Globus pallidus (tissue), 1 donor: Measurements from ENCODE around the gene TNKS2.
"Not testable (repeated sequence)": the region's sequence is repeated elsewhere in the genome, so short reads cannot be mapped to it uniquely, and the experiment has no call there.

Experiments used
- DNase-seq: peaks from one replicate; pipeline ENCODE4 v3.0.0-alpha.2; 2015; ENCODE audit warnings: low spot score

The TNKS2 gene

DNA sequence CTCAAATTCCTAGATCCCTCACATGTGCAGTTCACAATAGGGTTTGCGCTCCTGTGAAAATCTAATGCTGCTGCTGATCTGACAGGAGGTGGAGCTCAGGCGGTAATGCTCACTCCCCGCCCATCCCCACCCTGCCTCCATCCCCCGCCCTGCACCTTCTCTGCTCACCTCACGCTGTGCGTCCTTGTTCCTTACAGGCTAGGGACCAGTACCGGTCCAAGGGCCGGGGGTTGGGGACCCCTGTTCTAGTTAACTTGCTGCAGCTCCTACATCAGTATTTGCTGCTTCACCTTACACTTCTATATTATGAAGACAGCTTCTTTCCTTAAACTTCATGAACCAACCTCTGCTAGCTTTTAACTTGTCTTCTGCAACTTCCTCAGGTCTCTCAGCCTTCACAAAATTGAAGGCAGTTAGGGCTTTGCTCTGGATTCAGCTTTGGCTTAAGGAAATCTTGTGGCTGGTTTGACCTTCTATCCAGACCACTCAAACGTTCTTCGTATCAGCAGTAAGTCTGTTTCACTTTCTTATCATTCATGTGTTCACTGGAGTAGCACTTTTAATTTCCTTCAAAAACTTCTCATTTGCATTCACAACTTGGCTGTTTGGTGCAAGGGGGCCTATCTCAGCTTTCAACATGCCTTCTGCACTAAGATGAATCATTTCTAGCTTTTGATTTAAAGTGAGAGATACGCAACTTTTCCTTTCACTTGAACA, 1.7 kb upstream of the TNKS2 start:
- DNase-seq: peak; percentile 22

DNA sequence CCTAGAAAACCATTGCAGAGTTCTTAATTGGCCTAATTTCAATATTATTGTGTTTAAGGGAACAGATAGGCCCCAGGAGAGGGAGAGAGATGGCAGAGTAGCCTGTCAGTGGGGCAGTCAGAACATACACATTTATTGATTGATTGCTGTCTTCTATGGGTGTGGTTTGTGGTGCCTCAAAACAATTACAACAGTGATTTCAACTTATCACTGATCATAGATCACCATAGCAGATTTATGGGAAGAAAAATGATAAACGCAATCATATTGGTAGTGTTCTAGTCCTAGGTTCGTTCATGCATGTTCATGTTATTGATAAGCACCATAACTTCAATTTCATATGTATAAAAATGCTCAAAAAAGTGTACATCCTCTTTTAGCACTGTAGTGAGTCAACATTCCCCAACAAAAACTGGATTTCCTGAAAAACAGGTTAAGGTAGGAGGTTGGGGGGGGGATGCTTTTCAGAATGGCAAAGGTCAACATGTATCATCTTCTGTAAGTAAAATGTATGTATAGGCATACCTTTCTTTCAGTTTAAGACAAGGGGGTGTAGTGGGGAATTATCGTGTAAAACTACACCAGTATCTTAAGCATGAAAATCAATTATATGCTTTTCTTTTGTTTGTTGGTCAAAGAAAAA, 1.1 kb upstream of the TNKS2 start:
- DNase-seq: peak; percentile 10

DNA sequence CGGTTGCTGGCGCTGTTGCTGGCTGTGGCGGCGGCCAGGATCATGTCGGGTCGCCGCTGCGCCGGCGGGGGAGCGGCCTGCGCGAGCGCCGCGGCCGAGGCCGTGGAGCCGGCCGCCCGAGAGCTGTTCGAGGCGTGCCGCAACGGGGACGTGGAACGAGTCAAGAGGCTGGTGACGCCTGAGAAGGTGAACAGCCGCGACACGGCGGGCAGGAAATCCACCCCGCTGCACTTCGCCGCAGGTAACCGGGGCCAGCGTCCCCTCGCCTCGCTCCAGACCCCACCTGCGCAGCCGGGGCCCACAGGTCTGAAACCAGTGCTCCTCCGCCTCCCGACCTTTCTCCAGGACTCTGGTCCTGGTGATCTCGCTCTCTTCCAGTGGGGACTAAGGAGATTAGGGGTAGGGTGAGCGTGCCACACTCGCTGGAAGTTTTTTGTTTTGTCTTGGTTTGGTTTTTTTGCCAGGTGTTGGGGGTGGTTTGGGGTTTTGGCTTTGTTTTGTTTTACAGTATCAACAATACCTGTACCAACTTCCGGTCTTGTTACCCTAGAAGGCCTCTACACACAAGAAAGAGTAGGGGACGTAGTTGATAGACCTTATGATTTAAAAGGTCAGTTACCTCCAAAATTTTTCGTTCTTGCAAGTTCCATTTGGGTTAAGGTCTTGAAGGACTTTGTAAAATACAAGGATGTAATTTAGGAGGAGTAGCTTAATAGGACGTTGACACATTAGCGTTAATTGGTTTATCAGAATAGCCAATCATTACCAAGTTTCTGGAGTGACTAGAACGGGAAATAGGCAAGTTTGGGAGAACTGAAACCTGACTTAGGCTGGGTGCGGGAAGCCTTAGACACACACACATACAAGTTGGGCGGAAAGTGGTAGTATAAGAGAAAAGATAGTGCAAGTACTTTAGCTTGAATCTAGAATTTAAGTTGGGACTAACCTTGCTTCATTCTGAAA, 704 bp downstream of the TNKS2 start:
- peak; percentile 45 for DNase-seq

DNA sequence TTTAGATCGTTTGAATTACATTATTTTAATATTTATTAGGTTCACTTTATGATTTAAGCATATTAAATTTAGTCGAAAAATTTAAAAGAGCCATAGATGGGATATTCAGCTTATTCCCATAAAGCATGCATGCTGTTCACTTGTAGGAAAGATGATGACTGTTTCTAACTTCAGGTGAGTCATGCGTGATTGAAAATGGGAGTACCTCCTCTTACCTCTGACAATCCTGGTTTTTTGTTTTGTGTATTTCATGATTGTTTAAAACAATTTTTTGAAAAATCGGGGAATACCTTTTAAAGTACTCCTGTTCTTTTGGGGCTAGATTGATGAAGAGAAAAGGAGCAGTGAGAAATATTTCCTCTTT, 1.4 kb downstream of the TNKS2 start:
- DNase-seq: no peak

DNA sequence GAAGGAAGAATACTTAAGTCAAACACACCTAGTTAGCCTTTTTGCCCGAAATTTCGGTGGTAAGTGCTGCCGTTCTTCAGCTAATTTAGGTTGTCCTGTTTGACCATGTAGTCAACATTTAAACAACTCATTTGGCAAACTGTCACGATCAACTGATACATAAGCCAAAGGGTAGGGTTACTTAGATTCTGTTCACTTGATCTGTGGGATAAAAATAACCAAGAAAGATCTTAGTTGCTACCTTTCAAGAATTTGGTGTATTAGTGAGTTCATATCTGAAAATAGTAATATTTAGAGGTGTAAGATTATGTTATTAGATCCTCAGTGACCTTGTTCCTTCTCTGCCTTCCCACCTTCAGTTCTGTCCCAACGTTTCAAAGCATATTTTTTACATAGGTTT, 2.0 kb downstream of the TNKS2 start:
- no peak for DNase-seq

DNA sequence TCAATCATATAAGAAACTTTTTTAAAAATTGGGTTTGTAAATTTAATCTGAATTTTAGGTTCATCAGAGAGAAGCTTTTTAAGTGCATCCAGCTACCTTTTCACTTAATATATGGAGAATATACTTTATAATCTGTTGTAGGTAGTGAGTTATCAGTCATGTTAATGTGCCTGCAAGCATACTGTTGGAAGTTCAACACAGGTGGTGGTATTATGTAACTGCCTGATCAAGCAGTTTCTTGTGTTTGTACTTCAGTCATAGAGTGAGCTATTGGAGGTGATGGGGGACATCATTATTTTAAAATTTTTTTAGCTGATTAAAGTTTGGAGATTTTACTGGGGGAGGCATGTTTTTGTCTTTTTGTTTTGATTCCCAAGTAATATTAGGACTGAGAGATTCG, 2.5 kb downstream of the TNKS2 start:
- no peak for DNase-seq

DNA sequence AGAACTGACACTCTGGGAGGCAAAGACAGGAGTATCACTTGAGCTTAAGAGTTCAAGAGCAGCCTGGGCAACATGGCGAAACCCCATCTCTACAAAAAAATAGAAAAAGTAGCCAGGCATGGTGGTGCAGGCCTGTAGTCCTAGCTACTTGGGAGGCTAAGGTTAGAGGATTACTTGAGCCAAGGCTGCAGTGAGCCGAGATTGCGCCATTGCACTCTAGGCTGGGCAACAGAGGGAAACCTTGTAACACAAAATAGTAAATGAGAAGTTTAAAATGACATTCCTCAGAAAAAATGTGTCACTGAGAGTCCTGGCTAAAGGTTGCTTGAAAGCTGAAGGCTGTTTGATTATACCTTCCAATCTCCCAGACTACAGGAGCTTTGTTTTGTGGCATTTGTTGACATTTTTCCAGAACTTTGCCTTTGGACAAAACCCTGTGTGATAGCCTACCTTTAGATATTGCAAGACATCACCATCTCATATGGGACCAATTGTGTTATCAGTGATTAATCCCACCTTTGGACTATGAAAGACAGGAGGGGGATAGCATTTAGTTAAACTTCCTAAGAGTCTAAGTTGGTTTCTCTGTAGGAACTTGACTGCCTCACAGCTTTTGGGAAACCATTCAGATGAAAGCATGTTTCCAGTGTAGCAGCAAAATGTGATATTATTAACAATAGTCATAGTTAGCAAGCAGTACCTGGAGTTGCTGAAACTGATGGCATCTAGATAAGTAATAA, 5.3 kb downstream of the TNKS2 start:
- no peak for DNase-seq

DNA sequence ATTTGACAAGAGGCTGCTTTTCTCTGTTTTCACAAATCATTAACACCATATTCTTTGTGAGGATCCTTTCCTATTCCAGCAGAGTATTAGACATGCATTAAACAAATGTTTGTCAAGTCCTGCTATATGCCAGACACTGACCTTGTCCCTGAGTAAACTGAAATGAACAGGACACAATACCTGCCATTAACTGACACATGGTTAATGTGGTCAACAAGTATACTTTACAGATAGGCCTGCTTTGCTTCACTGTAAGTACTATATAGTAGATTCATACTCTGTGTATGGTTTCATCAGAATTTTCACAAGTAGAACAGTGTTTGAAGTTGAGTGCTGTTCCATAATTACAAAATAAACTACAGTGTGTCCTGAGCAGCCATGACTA, 5.9 kb downstream of the TNKS2 start:
- no peak for DNase-seq

DNA sequence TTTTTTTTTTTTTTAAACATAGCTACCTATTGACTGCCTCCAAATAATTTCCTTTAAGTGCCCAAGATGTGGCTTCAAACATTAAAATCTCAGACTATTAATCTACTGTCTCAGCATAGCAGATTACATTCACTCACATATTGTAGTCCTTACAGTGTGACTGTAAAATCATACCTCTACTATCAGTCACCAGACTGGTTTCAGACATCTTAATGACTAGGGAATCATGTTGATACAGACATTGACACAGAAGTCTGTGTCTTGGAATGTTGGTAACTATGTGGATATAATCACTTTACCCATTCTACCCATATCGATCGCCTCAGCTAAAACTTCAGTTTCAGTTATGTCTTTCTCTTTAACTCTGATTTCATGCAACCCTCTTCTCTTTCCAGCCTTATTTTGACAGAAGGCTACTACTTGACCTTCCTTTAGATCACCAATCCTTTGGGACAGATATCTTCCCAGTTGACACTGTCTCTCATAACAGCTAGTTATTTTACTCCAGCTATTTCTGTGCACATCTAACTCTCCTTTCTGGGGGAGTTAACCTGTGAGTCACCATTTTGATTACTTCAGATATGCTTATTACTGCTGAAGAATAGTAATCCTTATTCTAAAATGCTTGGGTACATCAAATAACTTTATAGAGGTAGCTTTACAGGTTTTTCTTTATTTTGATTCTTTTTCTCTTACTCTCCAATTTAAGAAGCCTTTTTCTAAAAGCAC, 7.0 kb downstream of the TNKS2 start:
- DNase-seq: no peak

DNA sequence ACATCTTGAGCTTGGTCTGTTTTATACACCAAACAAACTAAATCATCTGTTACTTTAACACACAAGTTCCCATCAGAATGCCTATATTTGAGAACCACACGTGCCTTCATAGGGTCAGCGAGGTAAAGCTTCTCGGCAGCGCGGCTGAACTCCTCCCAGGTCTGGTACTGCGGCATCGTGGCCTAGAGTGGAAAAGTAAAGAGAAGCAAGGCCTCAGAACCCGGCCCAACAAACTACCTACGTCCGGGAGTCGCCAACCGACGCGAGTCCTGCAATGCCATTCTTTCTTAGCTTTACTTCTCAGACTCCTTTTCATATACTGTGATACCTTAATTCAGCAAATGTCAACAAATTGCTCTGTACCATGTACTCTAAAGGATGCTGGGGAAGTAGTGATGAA, 9.0 kb downstream of the TNKS2 start:
- DNase-seq: not testable (repeated sequence)

DNA sequence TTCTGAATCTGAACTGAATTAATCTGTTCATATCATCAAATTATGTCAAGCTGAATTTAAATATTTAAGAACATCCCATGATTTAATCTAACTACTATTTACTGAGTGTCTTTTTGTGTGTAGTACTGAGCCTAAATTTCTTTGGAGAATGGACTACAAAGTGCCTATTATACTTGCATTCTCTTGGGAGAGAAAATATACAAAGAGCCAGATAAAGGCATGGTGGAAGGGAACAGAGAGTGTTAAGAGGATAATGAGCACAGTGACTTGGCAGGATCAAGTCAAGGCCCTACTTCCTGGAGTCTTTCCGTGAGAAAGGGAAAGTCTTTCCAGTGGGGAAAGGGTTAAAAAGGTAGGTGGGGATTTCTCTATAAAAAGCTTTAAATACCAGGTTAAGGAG, 15.0 kb downstream of the TNKS2 start:
- no peak for DNase-seq

DNA sequence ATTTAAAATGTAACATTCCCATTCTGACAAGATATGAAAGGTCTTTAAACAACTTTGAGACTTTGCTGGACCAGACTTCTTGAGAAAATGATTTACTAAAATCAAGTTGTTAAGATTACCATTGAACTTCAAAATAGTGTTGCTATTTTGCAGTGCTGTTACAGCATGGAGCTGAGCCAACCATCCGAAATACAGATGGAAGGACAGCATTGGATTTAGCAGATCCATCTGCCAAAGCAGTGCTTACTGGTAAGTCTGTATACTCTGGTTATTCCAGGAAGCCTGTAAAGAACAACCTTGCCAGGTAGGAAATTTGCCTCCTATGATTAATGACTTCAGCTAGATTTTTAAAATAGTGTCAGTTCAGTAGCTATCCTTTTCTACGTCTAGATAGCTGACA, 18.8 kb downstream of the TNKS2 start:
- no peak for DNase-seq

DNA sequence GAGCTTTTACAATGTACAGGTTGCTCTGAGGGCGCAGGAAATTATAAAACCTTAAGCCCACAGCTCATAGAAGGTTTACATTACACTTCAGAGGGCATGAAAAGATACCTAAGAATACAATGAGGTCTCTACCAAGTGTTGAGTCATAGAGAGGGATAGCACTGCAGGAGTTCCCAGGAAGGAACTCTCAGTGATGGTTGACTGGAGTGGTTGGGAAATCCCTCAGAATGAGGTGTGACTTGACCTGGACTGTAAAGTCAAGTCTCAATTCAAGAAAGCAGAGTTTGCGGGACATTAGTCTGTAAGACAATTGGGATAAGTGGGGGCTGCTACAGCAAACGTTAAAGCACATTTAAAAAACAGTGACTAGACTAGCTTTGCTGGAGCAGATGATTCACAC, 21.9 kb downstream of the TNKS2 start:
- DNase-seq: no peak

DNA sequence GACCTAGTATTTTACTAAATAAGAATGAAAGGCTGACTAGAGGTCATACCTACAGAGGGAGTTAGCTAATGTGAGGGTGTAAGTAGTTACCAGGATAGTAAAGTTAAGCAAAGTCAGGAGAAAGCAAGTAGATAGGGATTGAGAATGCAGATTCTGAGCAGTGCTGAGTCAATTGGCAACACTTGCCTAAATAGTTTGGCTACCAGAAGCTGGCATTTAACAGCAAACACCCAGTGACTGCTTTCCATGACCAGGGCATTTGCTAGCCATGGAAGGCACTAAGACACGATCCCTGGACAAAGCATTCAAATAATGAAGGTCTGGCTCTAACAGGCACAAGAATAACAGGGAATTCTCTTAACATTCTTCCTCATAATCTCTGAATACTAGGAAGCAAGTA, 25.9 kb downstream of the TNKS2 start:
- DNase-seq: no peak

DNA sequence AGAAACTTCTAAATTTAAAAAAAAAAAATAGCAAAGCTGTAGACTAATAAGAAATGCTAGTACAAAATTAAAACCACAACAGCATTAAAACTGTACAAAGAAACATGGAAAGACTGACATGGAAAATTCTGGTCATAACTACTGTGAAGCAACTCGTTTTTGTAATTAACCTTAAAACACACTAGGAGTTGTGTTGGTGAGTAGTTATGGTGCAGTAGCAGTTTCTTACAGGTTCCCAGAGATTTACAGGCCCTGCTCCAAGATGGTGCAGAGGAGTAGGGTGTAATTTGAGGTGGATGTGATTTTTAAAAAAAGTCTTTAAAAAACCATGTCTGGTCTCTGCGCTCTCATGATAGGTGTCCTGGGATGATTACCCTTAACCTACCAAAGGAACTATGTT, 31.0 kb downstream of the TNKS2 start:
- no peak for DNase-seq

DNA sequence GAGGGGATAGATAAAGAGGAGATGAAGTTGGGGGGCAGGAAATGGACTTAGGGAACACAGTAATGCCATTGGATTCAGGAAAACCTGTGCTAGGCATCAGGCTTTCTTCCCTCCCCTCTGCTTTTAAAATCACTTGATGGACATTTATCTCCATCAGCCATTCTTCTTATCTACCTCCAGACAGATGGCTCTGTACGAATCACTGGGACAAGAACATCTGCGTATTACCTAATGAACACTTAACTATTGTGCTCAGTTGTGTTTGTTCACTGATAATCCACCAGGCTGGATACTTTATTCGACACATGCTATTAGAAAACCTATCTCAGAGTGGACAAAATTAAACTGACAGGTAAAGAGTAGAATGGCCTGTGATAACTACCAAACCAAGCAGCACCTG, 40.0 kb downstream of the TNKS2 start:
- DNase-seq: no peak

DNA sequence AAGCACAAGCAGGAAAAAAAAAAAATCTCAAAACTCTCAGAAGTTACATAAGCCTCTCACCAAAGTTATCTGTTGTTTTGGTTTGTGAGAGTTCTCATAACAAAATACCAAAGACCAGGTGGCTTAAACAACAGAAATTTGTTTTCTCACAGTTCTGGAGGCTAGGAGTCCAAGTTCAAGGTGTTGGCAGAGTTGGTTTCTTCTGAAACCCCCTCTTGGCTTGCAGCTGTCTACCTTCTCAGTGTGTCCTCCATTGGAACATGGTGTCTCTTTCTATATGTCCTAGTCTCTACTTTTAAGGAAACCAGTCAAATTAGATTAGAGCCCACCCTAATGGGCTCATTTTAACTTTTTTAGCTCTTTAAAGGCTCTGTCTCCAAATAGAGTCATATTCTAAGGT, 44.9 kb downstream of the TNKS2 start:
- DNase-seq: no peak

DNA sequence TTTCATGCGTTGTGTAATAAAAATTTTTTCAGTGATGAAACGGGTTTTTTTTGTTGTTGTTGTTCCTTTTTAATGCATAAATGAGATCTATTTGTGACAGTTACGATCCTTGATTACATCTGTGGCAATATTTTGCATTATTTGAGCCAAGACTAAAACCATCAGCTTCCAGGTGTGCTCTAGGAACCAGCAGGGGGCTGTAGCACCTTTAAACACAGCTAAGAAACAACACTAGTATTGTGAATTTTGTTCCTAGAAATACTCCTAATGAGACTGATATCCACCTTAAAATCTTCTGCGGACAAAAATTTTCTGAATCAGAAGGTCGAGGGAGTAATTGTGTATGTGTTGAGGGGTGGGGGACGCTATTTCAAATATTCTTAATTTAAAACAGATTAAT, 58.4 kb downstream of the TNKS2 start:
- no peak for DNase-seq

DNA sequence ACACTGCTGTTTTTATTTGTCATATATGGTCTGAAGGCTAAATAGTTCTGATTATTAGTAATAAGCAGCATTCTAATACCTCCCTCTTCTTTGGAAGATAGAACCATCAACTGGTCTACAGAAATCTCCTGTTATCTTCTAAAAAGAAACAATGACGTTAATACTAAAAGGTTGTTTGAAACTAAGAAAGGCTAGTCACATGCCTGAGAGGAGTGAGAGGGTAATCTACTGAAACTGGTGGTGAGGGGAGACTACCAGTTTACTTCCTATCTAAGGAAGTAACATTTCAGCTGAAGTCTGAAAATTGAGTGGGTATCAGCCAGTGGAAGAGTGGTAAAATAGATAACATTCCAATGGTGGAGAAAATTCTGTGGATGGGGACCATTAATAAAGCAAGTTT, 62.7 kb downstream of the TNKS2 start:
- no peak for DNase-seq

DNA sequence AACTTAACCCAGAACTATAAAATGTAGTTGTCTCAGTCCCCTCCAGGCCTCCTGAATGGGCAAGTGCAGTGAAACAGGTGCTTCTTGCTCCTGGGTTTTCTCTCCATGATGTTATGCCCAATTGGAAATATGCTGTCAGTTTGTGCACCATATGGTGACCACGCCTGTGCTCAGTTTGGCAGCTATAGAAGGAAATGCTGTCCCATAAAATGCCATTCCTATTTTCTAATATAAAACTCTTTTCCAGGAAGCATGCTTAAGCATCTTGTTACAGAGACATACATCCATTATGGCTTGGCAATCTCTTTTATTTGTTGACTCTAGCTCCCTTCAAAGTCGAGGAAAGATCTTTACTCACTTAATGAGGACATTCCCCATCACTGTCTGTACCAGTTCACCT, 65.9 kb downstream of the TNKS2 start:
- no peak for DNase-seq

DNA sequence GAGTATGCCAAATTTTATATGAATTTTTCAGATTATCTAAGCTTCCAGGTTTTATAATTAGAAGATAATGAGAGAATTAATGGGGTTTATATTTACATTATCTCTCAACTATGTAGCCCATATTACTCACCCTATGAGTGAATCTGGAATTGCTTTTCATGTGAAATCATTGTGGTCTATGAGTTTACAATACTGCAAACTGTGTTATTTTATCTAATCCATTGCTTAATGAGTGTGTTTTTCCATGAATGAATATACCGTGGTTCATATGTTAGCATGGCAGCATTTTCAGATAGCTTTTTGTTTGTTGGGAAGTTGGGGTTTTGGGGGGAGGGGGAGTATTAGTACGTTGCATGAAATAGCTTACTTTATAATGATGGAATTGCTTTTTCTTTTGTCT, 66.5 kb downstream of the TNKS2 start:
- DNase-seq: no peak
